K562 (cell line): Measurements from ENCODE around the gene ASB10. TPM values are rescaled to one million over a fixed set of nuclear protein-coding genes. Genes with fewer than 3 reads are reported as not detected.

Experiments
- BMI1 ChIP-seq: fragments of 150-350 bp; IDR thresholded peaks from 2 replicates; pipeline ENCODE4 v1.6.1; 2014; ENCODE audit warnings: low read length
- BRD9 ChIP-seq: fragments of 450-650 bp; IDR thresholded peaks from 2 replicates; pipeline ENCODE4 v1.6.1; 2018; ENCODE audit warnings: low read depth; ENCODE audit not compliant: partially characterized antibody
- KLF10 ChIP-seq: fragments of 250-450 bp; sonication (Bioruptor Pico); IDR thresholded peaks from 2 replicates; pipeline ENCODE4 v1.6.1; 2021; ENCODE audit warnings: matching md5 sums
- MAFF ChIP-seq: IDR thresholded peaks from 2 replicates; pipeline ENCODE4 v1.6.1; 2012; ENCODE audit warnings: low read length, improper control_type of control experiment
- RBBP5 ChIP-seq: fragments of 200-600 bp; sonication (generic); IDR thresholded peaks from 2 replicates; pipeline ENCODE4 v1.6.1; 2012; ENCODE audit warnings: borderline replicate concordance, mild to moderate bottlenecking, low read length, control low read depth, inconsistent platforms; ENCODE audit not compliant: insufficient read depth, poor library complexity, severe bottlenecking
- SAFB ChIP-seq: fragments of 200-400 bp; formaldehyde crosslinking; IDR thresholded peaks from 2 replicates; pipeline ENCODE4 v1.6.1; 2017; ENCODE audit warnings: low read depth, low read length, borderline replicate concordance
- ZNF384 ChIP-seq: IDR thresholded peaks from 2 replicates; pipeline ENCODE4 v1.6.1; 2012; ENCODE audit warnings: low read depth, low read length, improper control_type of control experiment
- polyA plus RNA-seq, 8 experiments: library from polyadenylated mRNA; depleted of rRNA in 4 of 8; stranded (reverse) in 5 of 8; unstranded in 3 of 8; fragments of >200 nt; fragmentation: Nextera tagmentation in 2 of 8; fragmentation: Illumina TruSeq in 1 of 8; extraction: Ambion mirVana in 2 of 8; extraction: Trizol in 1 of 8; gene quantifications; 2 replicates each; pipeline versions ENCODE4 v1.2.1 to v1.2.3, GENCODE V29; 2011 to 2014; ENCODE audit warnings: inconsistent platforms in 1 of 8, missing spikeins in 1 of 8
- total RNA-seq, 7 experiments: library from RNA; depleted of rRNA in 6 of 7; stranded (reverse); fragments of >200 nt in 6 of 7; fragmentation: Illumina TruSeq in 2 of 7; extraction: Trizol in 2 of 7; gene quantifications; 2 replicates each; pipeline versions ENCODE4 v1.2.1 to v1.2.3, GENCODE V29; 2011 to 2021; ENCODE audit warnings: low replicate concordance in 1 of 7
- TF ChIP-seq, protein P1 (sequence below): fragments of 250-450 bp; sonication (Bioruptor Pico); IDR thresholded peaks from 2 replicates; pipeline ENCODE4 v1.8.0; 2021; ENCODE audit warnings: moderate library complexity, mild to moderate bottlenecking, inconsistent platforms
- TF ChIP-seq, protein P2 (sequence below): IDR thresholded peaks from 3 replicates; pipeline ENCODE4 v1.6.1; 2011; ENCODE audit warnings: borderline replicate concordance, mild to moderate bottlenecking, moderate library complexity; ENCODE audit not compliant: insufficient read length; ENCODE audit errors: extremely low read depth
- TF ChIP-seq, protein P3 (sequence below): fragments of 200-400 bp; formaldehyde crosslinking; IDR thresholded peaks from 2 replicates; pipeline ENCODE4 v1.6.1; 2017; ENCODE audit warnings: mild to moderate bottlenecking, low read depth, low read length, moderate library complexity
- TF ChIP-seq, protein P4 (sequence below): fragments of 450-650 bp; IDR thresholded peaks from 2 replicates; pipeline ENCODE4 v1.6.1; 2018; ENCODE audit warnings: mild to moderate bottlenecking, low read depth; ENCODE audit not compliant: partially characterized antibody
- TF ChIP-seq, protein P5 (sequence below): fragments of 250-450 bp; sonication (Bioruptor Pico); IDR thresholded peaks from 2 replicates; pipeline ENCODE4 v1.8.0; 2021; ENCODE audit warnings: mild to moderate bottlenecking, moderate library complexity
- TF ChIP-seq, protein P6 (sequence below): fragments of 150-350 bp; conservative IDR thresholded peaks from 2 replicates; pipeline ENCODE4 v1.6.1; 2014; ENCODE audit warnings: low read length

ASB10 gene
- total and polyA plus RNA-seq, 9 of the 15 experiments (the other 6 are each of a cell fraction or from before 2014, with no cell fraction given): not detected

DNA sequence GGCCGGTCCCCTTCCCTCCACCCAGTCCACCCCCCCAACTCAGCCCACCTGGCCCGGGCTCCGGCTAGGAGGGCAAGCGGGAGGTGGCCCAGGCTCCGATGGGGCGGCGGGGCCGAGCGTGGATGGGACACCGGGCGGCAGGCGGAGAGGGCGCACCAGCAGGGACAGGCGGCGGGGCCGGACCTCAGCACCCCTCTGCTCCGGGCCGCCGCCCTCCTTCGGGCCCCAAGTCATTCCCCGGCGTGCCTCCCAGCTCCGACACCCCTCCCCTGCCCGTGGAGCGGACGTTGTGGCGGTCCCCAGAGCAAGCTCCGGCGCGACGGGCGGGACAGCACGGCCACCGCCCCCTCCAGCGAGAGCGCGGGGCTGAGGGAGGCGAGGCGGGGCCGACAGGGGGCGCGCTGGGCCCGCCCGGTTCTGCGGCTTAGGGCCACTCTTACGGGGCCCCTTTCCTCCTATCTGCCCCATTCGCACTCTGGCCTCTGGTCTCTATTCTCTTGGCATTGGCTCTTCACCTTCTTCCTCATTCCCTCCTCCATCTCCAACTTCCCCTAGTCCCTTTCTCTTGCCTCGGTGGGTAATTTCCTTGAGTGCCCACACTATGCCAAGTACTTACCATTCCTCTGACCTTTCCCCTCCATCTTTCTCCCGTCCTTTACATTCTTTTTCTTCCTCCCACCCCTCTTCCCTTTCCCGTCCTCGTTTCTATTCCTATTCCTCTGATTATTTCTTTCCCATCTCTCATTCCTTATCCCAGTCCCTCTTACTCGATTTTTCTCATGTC, 18.9 kb downstream of the ASB10 start (continued):
- TF ChIP-seq, protein P1, sequence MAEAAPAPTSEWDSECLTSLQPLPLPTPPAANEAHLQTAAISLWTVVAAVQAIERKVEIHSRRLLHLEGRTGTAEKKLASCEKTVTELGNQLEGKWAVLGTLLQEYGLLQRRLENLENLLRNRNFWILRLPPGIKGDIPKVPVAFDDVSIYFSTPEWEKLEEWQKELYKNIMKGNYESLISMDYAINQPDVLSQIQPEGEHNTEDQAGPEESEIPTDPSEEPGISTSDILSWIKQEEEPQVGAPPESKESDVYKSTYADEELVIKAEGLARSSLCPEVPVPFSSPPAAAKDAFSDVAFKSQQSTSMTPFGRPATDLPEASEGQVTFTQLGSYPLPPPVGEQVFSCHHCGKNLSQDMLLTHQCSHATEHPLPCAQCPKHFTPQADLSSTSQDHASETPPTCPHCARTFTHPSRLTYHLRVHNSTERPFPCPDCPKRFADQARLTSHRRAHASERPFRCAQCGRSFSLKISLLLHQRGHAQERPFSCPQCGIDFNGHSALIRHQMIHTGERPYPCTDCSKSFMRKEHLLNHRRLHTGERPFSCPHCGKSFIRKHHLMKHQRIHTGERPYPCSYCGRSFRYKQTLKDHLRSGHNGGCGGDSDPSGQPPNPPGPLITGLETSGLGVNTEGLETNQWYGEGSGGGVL (CRISPR knock-in tag): no peak
- TF ChIP-seq, protein P2, sequence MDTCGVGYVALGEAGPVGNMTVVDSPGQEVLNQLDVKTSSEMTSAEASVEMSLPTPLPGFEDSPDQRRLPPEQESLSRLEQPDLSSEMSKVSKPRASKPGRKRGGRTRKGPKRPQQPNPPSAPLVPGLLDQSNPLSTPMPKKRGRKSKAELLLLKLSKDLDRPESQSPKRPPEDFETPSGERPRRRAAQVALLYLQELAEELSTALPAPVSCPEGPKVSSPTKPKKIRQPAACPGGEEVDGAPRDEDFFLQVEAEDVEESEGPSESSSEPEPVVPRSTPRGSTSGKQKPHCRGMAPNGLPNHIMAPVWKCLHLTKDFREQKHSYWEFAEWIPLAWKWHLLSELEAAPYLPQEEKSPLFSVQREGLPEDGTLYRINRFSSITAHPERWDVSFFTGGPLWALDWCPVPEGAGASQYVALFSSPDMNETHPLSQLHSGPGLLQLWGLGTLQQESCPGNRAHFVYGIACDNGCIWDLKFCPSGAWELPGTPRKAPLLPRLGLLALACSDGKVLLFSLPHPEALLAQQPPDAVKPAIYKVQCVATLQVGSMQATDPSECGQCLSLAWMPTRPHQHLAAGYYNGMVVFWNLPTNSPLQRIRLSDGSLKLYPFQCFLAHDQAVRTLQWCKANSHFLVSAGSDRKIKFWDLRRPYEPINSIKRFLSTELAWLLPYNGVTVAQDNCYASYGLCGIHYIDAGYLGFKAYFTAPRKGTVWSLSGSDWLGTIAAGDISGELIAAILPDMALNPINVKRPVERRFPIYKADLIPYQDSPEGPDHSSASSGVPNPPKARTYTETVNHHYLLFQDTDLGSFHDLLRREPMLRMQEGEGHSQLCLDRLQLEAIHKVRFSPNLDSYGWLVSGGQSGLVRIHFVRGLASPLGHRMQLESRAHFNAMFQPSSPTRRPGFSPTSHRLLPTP: no peak
- TF ChIP-seq BMI1 (no peak), MAFF (no peak), KLF10 (no peak), BRD9 (no peak), RBBP5 (peak; percentile 33), ZNF384 (no peak), SAFB (no peak)
- TF ChIP-seq, protein P3, sequence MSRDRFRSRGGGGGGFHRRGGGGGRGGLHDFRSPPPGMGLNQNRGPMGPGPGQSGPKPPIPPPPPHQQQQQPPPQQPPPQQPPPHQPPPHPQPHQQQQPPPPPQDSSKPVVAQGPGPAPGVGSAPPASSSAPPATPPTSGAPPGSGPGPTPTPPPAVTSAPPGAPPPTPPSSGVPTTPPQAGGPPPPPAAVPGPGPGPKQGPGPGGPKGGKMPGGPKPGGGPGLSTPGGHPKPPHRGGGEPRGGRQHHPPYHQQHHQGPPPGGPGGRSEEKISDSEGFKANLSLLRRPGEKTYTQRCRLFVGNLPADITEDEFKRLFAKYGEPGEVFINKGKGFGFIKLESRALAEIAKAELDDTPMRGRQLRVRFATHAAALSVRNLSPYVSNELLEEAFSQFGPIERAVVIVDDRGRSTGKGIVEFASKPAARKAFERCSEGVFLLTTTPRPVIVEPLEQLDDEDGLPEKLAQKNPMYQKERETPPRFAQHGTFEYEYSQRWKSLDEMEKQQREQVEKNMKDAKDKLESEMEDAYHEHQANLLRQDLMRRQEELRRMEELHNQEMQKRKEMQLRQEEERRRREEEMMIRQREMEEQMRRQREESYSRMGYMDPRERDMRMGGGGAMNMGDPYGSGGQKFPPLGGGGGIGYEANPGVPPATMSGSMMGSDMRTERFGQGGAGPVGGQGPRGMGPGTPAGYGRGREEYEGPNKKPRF: no peak
- TF ChIP-seq, protein P4, sequence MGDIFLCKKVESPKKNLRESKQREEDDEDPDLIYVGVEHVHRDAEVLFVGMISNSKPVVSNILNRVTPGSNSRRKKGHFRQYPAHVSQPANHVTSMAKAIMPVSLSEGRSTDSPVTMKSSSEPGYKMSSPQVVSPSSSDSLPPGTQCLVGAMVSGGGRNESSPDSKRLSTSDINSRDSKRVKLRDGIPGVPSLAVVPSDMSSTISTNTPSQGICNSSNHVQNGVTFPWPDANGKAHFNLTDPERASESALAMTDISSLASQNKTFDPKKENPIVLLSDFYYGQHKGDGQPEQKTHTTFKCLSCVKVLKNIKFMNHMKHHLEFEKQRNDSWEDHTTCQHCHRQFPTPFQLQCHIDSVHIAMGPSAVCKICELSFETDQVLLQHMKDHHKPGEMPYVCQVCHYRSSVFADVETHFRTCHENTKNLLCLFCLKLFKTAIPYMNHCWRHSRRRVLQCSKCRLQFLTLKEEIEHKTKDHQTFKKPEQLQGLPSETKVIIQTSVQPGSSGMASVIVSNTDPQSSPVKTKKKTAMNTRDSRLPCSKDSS: peak; percentile 45
- TF ChIP-seq, protein P5, sequence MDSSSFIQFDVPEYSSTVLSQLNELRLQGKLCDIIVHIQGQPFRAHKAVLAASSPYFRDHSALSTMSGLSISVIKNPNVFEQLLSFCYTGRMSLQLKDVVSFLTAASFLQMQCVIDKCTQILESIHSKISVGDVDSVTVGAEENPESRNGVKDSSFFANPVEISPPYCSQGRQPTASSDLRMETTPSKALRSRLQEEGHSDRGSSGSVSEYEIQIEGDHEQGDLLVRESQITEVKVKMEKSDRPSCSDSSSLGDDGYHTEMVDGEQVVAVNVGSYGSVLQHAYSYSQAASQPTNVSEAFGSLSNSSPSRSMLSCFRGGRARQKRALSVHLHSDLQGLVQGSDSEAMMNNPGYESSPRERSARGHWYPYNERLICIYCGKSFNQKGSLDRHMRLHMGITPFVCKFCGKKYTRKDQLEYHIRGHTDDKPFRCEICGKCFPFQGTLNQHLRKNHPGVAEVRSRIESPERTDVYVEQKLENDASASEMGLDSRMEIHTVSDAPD (CRISPR knock-in tag): no peak
- TF ChIP-seq, protein P6, sequence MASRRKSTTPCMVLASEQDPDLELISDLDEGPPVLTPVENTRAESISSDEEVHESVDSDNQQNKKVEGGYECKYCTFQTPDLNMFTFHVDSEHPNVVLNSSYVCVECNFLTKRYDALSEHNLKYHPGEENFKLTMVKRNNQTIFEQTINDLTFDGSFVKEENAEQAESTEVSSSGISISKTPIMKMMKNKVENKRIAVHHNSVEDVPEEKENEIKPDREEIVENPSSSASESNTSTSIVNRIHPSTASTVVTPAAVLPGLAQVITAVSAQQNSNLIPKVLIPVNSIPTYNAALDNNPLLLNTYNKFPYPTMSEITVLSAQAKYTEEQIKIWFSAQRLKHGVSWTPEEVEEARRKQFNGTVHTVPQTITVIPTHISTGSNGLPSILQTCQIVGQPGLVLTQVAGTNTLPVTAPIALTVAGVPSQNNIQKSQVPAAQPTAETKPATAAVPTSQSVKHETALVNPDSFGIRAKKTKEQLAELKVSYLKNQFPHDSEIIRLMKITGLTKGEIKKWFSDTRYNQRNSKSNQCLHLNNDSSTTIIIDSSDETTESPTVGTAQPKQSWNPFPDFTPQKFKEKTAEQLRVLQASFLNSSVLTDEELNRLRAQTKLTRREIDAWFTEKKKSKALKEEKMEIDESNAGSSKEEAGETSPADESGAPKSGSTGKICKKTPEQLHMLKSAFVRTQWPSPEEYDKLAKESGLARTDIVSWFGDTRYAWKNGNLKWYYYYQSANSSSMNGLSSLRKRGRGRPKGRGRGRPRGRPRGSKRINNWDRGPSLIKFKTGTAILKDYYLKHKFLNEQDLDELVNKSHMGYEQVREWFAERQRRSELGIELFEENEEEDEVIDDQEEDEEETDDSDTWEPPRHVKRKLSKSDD: no peak
